Measurements from ENCODE around the gene GRK4.
"Not testable (repeated sequence)": the region's sequence is repeated elsewhere in the genome, so short reads cannot be mapped to it uniquely, and the experiment has no call there.

GRK4 gene

GRCh38 chr4:2918714-2919113, 44.7 kb upstream of the GRK4 start:
- H4K20me1 ChIP-seq (ENCODE audit: insufficient read depth, low read length); H3K4me2 ChIP-seq (ENCODE audit: insufficient read depth, low read length); H3K4me3 ChIP-seq (ENCODE audit: low read depth in 1 of 2, low read length in 2 of 2); H3K27ac ChIP-seq (ENCODE audit: low read length); H3K9me3 ChIP-seq (ENCODE audit: insufficient read depth, low read length, severe bottlenecking); ATAC-seq (ENCODE audit: insufficient read depth, low read depth); H3K27me3 ChIP-seq (ENCODE audit: insufficient read depth, low read length, poor library complexity); H3K4me1 ChIP-seq (ENCODE audit: insufficient read depth, low read length); H2AFZ ChIP-seq (ENCODE audit: low read depth, low read length); DNase-seq; H3K9ac ChIP-seq (ENCODE audit: low read depth, low read length): not testable (repeated sequence)
- H3K79me2 ChIP-seq (ENCODE audit: insufficient read depth, low read length): peaks cover 26% of the 10 kb centered on the region
- peaks cover 41% of the 10 kb centered on the region for H3K36me3 ChIP-seq (ENCODE audit: insufficient read depth, low read length)

- not testable (repeated sequence) for H3K27me3 ChIP-seq (ENCODE audit: insufficient read depth, low read length, poor library complexity); H3K4me3 ChIP-seq (ENCODE audit: low read depth in 1 of 2, low read length in 2 of 2); ATAC-seq (ENCODE audit: insufficient read depth, low read depth); H3K27ac ChIP-seq (ENCODE audit: low read length); H3K4me1 ChIP-seq (ENCODE audit: insufficient read depth, low read length); H3K4me2 ChIP-seq (ENCODE audit: insufficient read depth, low read length); H2AFZ ChIP-seq (ENCODE audit: low read depth, low read length); H3K9ac ChIP-seq (ENCODE audit: low read depth, low read length); H3K9me3 ChIP-seq (ENCODE audit: insufficient read depth, low read length, severe bottlenecking); DNase-seq
- Histone ChIP-seq H3K79me2 (ENCODE audit: insufficient read depth, low read length) (peaks cover 23% of the 10 kb centered on the region), H4K20me1 (ENCODE audit: insufficient read depth, low read length) (peaks cover 21% of the 10 kb centered on the region; the same call in 1 of the 2 replicates), H3K36me3 (ENCODE audit: insufficient read depth, low read length) (peaks cover 50% of the 10 kb centered on the region)
Measured at GRCh38 chr4:2922453-2923101, 40.8 kb upstream of the GRK4 start.

GRCh38 chr4:2923141-2923551, 40.2 kb upstream of the GRK4 start:
- TF ChIP-seq EZH2 (IDR thresholded peaks at IDR 0.05; ENCODE audit: borderline replicate concordance, low read depth, low read length, severe bottlenecking) (no peak), CTCF (IDR thresholded peaks at IDR 0.05; ENCODE audit: borderline replicate concordance, extremely low read depth, low read length, poor library complexity, severe bottlenecking) (no peak)
- Histone ChIP-seq H3K79me2 (ENCODE audit: insufficient read depth, low read length) (peaks cover 23% of the 10 kb centered on the region), H3K4me2 (ENCODE audit: insufficient read depth, low read length) (no peak overlapping the region), H3K4me1 (ENCODE audit: insufficient read depth, low read length) (no peaks in the 10 kb centered on the region), H3K9me3 (ENCODE audit: insufficient read depth, low read length, severe bottlenecking) (no peaks in the 10 kb centered on the region), H4K20me1 (ENCODE audit: insufficient read depth, low read length) (peaks cover 21% of the 10 kb centered on the region; the same call in 1 of the 2 replicates), H3K4me3 (ENCODE audit: low read depth in 1 of 2, low read length in 2 of 2) (no peak overlapping the region), H3K27me3 (ENCODE audit: insufficient read depth, low read length, poor library complexity) (no peaks in the 10 kb centered on the region), H3K36me3 (ENCODE audit: insufficient read depth, low read length) (peaks cover 56% of the 10 kb centered on the region), H3K9ac (ENCODE audit: low read depth, low read length) (no peak overlapping the region), H2AFZ (ENCODE audit: low read depth, low read length) (no peak overlapping the region), H3K27ac (ENCODE audit: low read length) (no peak overlapping the region)
- no peak for ATAC-seq (ENCODE audit: insufficient read depth, low read depth)
- no peak for DNase-seq

- peaks cover 60% of the 10 kb centered on the region for H3K36me3 ChIP-seq (ENCODE audit: insufficient read depth, low read length)
- no peaks in the 10 kb centered on the region for H3K9me3 ChIP-seq (ENCODE audit: insufficient read depth, low read length, severe bottlenecking)
- no peaks in the 10 kb centered on the region for H3K27me3 ChIP-seq (ENCODE audit: insufficient read depth, low read length, poor library complexity)
- H3K4me1 ChIP-seq (ENCODE audit: insufficient read depth, low read length): no peaks in the 10 kb centered on the region
- H3K9ac ChIP-seq (ENCODE audit: low read depth, low read length): no peak overlapping the region
- H3K79me2 ChIP-seq (ENCODE audit: insufficient read depth, low read length): peaks cover 21% of the 10 kb centered on the region
- DNase-seq (no peak), ATAC-seq (ENCODE audit: insufficient read depth, low read depth) (no peak)
- H3K4me3 ChIP-seq (ENCODE audit: low read depth in 1 of 2, low read length in 2 of 2): no peak overlapping the region
- no peak overlapping the region for H3K4me2 ChIP-seq (ENCODE audit: insufficient read depth, low read length)
- no peak overlapping the region for H2AFZ ChIP-seq (ENCODE audit: low read depth, low read length)
- H3K27ac ChIP-seq (ENCODE audit: low read length): no peak overlapping the region
- H4K20me1 ChIP-seq (ENCODE audit: insufficient read depth, low read length): peaks cover 21% of the 10 kb centered on the region; the same call in 1 of the 2 replicates
- TF ChIP-seq EZH2 (IDR thresholded peaks at IDR 0.05; ENCODE audit: borderline replicate concordance, low read depth, low read length, severe bottlenecking) (no peak), CTCF (IDR thresholded peaks at IDR 0.05; ENCODE audit: borderline replicate concordance, extremely low read depth, low read length, poor library complexity, severe bottlenecking) (no peak)
Measured at GRCh38 chr4:2923668-2924173, 39.6 kb upstream of the GRK4 start.

Data from DND-41 (cell line).